ENCODE results near the gene PIK3R4. TPM values are rescaled to one million over a fixed set of nuclear protein-coding genes. Genes with fewer than 3 reads are reported as not detected.

Gene PIK3R4
- total RNA-seq, 4 donors from 2014 or later: 20.6 to 54.6 (median 35.8) TPM

DNA sequence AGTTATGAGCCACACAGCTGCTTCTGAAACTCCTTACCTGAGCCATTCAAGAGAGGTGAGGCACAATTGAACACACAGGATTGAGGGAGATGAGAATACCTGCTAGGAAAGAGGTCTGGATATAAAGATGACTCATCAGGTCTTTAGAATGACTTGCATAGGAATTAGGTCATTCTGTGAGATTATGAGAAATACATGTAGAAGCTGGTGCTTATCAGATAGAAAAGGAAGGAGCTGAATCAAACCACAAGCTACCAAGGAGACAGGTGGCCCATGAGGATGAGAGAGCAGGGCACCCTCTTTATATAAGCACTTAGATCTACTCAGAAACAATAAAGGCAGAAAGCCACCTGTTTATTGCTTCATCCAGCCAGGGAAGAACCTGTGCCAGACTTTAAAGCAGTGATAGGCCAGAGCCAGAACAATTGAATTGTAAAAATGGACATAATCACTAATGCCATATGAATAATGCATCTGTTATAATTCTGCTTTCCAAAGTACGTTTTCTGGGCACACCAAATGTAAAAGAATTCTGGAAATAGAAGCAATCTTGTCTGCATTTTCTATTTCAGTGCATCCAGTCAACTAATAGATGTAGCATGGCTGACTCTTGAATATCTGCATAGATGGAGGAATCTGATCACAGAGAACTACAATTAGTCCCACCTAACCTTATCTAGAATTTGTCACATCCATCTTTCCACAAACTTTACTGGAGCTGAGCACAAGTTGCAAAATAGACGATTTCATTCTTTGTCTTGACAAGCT lies 74.9 kb downstream of the PIK3R4 start:
- Histone ChIP-seq H3K4me3 (no peak overlapping the region), H3K9me3 (no peaks in the 10 kb centered on the region), H3K27me3 (no peaks in the 10 kb centered on the region), H3K27ac (no peak overlapping the region), H3K4me1 (no peaks in the 10 kb centered on the region), H3K36me3 (peaks cover 0 to 18% (median 0%) of the 10 kb centered on the region in 3 donors)
- TF ChIP-seq CTCF (IDR thresholded peaks at IDR 0.05) (no peak), POLR2A (IDR thresholded peaks at IDR 0.05) (no peak)
- no peak for DNase-seq

- no peaks in the 10 kb centered on the region for H3K27me3 ChIP-seq
- H3K9me3 ChIP-seq: no peaks in the 10 kb centered on the region
- no peak overlapping the region for H3K27ac ChIP-seq
- no peak for DNase-seq
- TF ChIP-seq POLR2A (IDR thresholded peaks at IDR 0.05) (no peak), CTCF (IDR thresholded peaks at IDR 0.05) (no peak)
- H3K4me1 ChIP-seq: no peaks in the 10 kb centered on the region
- H3K4me3 ChIP-seq: no peak overlapping the region
- peaks cover 0 to 18% (median 0%) of the 10 kb centered on the region in 3 donors for H3K36me3 ChIP-seq
Measured at GRCh38 chr3:130669740-130670139, 76.9 kb downstream of the PIK3R4 start.

DNA sequence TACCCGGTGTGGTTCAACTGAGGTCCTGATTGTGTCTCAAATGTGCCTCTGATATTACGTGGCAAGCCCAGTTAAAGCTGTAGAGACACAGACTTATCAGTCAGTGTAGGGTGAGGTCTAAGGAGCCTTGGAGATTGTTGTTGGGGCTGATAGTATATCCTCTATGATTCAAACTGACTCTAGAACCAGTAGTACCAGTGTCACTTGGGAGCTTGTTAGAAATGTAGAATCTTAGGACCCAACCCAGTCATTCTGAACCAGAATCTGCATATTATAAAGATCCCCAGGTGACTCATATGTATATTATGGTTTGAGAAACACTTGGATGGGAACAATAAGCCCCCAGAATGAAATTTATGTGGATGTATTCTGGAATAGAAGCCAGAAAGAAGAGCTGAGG lies 83.5 kb downstream of the PIK3R4 start:
- TF ChIP-seq CTCF (IDR thresholded peaks at IDR 0.05) (no peak), POLR2A (IDR thresholded peaks at IDR 0.05) (no peak)
- no peaks in the 10 kb centered on the region for H3K4me1 ChIP-seq
- no peak for DNase-seq
- H3K4me3 ChIP-seq: no peak overlapping the region
- H3K36me3 ChIP-seq: no peaks in the 10 kb centered on the region
- no peak overlapping the region for H3K27ac ChIP-seq
- no peaks in the 10 kb centered on the region for H3K9me3 ChIP-seq
- no peaks in the 10 kb centered on the region for H3K27me3 ChIP-seq

GRCh38 chr3:130662501-130662996 lies 84.1 kb downstream of the PIK3R4 start:
- no peak for DNase-seq
- no peak overlapping the region for H3K27ac ChIP-seq
- no peak for TF ChIP-seq POLR2A (IDR thresholded peaks at IDR 0.05)
- TF ChIP-seq CTCF (IDR thresholded peaks at IDR 0.05): no peak

DNA sequence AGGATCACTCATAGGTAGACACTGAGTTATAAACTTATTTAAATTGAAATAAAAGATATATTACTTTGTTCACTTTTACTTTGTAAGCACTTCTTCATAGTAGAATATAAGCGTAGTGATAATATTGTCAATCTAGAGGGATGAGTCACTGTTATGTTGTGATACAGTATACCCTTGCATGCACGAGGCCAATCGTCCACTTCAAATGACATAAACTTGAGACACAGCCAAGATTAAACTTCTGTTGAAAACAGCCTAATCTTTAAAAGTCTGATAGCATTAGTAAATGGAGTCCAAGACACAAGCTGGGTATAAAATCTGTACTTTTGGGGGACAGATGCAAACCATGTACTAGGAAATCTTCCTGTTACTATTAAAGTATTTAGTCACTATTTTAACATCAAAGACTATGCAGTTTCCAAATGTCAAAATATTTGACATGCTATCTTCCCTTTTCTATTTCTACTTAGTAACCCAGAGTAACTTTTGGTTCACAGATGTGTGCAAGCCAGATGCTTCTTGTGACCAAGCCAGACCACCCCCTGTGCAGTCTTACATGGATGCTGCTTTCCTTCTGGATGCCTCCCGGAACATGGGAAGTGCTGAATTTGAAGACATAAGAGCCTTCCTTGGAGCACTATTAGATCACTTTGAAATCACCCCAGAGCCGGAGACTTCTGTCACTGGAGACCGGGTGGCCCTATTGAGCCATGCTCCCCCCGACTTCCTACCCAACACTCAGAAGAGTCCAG lies 85.3 kb downstream of the PIK3R4 start:
- Histone ChIP-seq H3K4me1 (no peaks in the 10 kb centered on the region), H3K9me3 (no peaks in the 10 kb centered on the region), H3K4me3 (no peak overlapping the region), H3K27ac (no peak overlapping the region), H3K27me3 (no peaks in the 10 kb centered on the region), H3K36me3 (no peaks in the 10 kb centered on the region)
- TF ChIP-seq POLR2A (IDR thresholded peaks at IDR 0.05): no peak
- no peak for TF ChIP-seq CTCF (IDR thresholded peaks at IDR 0.05)
- DNase-seq: no peak

More at GRCh38 chr3:130662501-130662996, 84.1 kb downstream of the PIK3R4 start:
- H3K36me3 ChIP-seq: no peaks in the 10 kb centered on the region
- no peaks in the 10 kb centered on the region for H3K27me3 ChIP-seq
- H3K4me3 ChIP-seq: no peak overlapping the region
- no peaks in the 10 kb centered on the region for H3K9me3 ChIP-seq
- H3K4me1 ChIP-seq: no peaks in the 10 kb centered on the region

Data from Peyer's patch (tissue), 4 donors.